DMS153 treated with DMSO at 0.1 percent for 48 hours (cell line): ENCODE results near the gene NRIP3.
"Not testable (repeated sequence)": the region's sequence is repeated elsewhere in the genome, so short reads cannot be mapped to it uniquely, and the experiment has no call there.

Experiments used
- DNase-seq: peaks from one replicate; lab custom pipeline; 2025; ENCODE audit not compliant: unreplicated experiment; lab: John Stamatoyannopoulos, UW

Gene NRIP3

DNA sequence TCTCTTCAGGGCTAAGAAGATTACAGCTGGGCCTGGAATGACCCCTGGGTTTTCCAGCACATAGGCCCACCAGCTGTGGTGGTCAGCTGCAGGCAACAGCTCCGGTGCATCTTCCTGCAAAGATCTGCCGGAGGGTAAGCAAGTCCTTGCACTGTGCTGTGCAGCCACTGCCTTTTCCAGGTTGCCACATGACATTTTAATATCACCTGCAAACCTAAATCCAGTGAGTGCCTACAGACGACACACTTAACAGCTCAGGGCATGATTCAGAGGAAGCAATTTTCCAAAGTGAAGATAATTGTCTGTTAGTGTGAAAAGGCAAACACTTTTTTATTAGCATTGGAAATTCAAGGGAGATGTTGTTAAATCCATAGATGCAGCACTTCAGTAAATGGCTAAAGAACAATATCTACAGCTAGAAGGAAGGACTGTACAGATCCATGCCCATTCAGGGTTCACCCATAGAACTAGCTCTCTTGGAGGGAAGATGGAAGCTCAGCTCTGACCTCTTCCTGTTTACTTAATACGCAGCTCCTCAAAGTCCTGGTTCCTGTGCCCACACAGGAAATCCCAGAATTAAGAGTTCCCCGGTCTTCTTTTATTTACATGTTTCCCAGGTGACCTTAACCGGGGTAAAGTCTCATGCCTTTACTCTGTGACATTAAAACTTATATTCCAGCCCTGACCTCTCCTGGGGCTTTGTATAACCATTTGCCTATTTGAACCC lies 13.3 kb upstream of the NRIP3 start:
- DNase-seq = peak; percentile 26

GRCh38 chr11:9015677-9016076 lies 11.9 kb upstream of the NRIP3 start:
- DNase-seq = peak; percentile 73

DNA sequence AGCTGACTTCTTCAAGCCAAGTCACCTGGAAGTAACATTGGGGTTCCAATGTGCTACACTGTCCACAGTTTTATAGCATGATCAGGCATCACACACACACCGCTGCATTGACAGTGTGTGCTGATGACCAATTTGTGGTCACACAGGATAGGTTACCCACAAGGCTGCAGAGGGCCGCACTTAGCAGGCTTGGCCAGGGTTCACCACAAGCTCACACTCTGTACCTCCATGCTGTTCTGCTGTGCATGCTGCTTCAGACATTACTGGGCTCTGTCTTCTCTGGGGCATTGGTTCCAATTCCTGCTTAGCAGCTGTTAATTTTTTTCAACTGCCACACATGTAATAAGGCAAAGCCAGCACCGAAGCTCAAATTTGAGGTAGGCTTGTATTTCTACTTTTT lies 11.0 kb upstream of the NRIP3 start:
- no peak for DNase-seq

DNA sequence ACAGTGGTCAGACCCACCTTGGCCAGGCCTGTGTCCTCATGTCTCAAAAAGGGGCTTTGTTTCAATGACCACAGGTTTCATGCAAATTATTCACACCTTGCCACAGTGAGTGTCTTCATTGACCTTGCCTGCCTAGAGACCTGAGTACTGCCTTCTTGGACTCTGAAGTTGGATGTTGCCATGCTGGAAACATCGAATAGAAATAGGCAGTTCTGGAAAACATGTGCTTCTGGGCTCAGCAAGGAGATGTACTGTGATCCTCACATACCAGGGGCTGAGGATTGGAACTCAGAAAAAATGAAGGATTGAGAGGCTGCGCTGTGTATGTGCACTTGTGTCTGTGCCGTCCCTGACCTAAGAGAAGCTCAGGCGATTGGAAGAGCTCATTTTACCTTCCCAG lies 9.6 kb upstream of the NRIP3 start:
- no peak for DNase-seq

- DNase-seq = not testable (repeated sequence)
Measured at GRCh38 chr11:9009538-9009937, 5.7 kb upstream of the NRIP3 start.

- no peak for DNase-seq
Measured at GRCh38 chr11:9008661-9009060, 4.9 kb upstream of the NRIP3 start.

GRCh38 chr11:9008011-9008550 lies 4.3 kb upstream of the NRIP3 start:
- DNase-seq = no peak

DNA sequence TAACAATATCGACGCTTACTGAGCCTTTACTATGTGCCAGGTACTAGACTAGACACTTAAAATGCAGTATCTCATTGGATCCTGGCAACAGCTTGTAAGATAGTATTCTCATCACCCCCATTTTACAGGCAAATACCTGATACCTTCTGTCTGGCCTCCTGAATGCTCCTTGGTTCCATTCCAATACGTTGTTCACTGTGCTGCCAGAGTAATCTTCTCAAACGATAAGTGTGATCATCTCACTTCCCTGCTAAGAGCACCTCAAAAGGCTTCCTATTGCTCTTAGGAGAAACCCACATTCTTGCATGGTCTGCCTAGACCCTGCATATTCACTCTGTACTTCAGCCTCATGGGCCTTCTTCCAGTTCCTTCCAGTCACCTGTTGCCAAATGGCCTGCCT lies 1.3 kb upstream of the NRIP3 start:
- DNase-seq = no peak

DNA sequence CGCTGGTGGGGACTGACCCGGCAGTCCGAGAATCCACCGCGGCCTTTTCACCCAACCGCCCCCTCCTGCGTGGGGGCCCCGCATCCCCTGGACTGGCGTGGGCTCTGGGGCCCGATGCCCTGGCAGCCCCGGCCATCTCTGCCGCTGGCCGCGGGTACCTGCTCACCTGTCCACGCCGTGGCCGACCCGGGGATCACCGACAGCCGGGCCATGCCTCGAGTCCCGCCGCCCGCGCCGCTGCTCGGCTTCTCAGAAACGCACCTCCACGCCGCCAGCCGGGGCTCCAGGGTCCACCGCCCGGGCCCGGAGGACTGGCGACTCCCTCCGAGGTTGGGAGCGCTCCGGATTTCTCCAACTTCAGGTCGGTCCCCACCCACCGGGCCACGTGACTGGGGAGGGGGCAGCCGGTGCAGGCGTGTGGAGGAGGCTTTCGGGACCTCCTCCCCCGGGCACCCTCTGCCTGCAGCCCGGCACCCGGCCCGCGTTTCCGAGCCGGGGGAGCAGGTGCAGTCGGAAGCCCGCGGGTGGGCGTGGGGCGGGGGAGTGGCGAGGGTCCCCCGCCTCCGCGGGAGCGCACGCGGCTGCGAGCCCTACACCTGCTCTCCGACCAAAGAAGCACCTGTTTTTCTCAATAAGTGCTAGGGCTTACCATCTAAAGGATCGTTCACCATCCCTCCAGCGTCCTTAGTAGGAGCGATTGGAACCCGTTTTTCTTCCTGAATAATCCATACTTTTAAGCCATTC lies 554 bp upstream of the NRIP3 start:
- DNase-seq = no peak

DNA sequence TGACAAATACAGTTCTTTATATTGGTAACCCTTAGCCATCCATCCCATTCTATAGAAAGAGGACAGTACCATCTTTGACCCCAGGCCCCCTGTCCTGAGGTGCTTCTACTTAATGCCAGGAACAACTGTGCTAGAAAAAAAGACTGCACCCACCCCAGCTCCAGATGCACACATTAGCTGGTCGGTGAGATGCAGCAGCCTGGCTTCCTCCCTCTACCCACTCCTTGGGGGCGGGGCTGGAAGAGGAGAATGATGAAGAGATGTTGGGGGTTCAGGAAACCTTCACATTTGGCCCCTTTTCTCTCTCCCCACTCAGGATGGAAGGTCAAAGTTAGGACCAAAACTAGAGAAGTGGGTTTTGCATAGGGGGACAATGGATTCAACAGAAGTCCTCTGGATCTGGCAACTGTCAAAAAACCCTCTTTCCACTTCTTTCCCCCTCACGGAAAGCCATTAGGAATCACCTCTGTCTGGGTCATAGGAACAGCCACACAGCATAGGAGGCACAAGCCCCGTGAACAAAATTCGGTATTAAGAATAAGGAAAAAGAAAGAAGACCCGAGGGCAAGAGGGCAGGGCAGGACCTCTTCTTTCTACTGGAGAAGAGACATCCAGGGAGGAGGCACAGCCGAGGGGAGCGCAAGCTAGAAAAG lies 755 bp downstream of the NRIP3 start:
- no peak for DNase-seq

GRCh38 chr11:9001736-9002135 lies 2.1 kb downstream of the NRIP3 start:
- DNase-seq = no peak

DNA sequence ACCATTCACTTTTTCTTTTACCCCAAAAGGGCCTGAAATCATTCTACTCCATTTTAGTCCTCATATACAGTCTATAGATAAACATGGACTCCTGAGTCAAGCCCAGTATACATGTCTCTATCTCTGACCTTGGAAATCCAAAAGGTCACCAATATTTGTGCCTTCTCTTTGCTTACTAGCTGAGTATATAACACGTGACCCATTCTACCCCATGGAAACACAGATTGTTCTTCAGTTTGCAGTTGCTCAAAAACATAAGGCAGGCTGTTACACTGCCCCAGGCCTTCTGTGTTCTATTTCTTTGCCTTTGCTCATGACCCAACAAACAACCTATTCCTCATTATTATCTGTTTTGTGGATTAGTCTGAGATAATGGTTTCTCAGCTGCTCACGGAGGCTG lies 5.8 kb downstream of the NRIP3 start:
- no peak for DNase-seq

DNA sequence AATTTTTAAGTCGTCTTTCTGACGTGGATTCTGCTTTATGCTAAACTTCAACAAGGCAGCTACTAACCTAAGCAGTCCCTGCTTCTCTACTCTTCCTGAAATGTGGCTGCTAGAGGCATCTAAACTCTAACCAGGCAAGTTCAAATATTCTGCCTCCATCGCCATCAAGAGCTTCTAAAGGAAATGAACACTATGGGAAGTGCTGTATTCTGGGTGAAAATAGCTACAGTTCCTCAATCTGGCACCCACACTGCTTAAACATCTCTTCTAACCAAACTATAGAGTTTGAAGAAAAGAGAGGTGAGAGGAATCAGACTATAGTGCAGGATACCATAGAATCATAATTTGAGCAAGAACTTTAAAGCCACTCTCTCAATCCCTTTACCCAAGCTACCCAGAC lies 6.3 kb downstream of the NRIP3 start:
- no peak for DNase-seq

GRCh38 chr11:8989453-8989852 lies 14.3 kb downstream of the NRIP3 start:
- no peak for DNase-seq

- no peak for DNase-seq
Measured at GRCh38 chr11:8988329-8989234, 15.2 kb downstream of the NRIP3 start.

- DNase-seq = no peak
Measured at GRCh38 chr11:8987446-8987845, 16.4 kb downstream of the NRIP3 start.

DNA sequence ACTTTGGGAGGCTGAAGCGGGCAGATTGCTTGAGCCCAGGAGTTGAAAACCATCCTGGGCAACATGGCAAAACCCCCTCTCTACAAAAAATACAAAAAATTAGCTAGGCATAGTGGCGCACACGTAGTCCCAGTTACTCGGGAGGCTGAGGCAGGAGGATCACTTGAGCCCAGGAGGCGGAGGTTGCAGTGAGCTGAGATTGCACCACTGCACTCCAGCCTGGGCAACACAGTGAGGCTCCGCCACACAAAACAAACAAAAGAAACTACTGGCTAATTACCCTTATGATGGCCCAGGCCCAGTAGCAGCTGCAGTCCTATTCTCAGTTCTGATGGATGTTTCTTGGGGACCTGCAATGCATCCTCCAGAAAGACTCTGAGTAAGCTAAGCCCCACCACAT lies 17.0 kb downstream of the NRIP3 start:
- DNase-seq = not testable (repeated sequence)

GRCh38 chr11:8985462-8985861 lies 18.3 kb downstream of the NRIP3 start:
- no peak for DNase-seq

DNA sequence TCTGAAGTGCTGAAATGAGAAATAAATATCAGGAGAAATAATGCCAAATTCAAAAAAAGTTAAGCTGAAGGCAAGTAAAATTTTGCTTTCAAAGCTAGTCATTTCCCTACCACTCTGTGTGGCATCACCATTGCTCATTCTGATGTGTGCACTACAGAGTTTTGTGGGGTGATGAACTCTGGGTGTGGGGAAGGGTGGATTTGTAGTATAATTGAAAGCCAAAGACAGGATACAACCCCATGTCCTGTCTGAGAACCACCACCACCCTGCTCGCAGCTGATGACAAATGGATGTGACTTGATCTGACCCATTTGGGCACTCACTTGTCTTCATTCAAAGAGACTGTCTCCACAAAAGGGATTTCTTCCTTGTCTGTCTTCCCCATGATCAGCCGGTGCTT lies 20.2 kb downstream of the NRIP3 start:
- no peak for DNase-seq

GRCh38 chr11:8980485-8980884 lies 23.3 kb downstream of the NRIP3 start:
- DNase-seq = no peak

GRCh38 chr11:8979365-8979764 lies 24.4 kb downstream of the NRIP3 start:
- not testable (repeated sequence) for DNase-seq
